ENCODE measurements around the gene C11orf52.
"Not testable (repeated sequence)": the region's sequence is repeated elsewhere in the genome, so short reads cannot be mapped to it uniquely, and the experiment has no call there.

- TF ChIP-seq CTCF (IDR thresholded peaks at IDR 0.05; ENCODE audit: low read length); EZH2 (optimal IDR thresholded peaks at IDR 0.05; ENCODE audit: low read depth, low read length): not testable (repeated sequence)
Measured at GRCh38 chr11:111933176-111933575, 14.5 kb downstream of the C11orf52 start.

All from MM.1S (cell line).